Mucosa of descending colon (tissue), 3 donors: ENCODE measurements around the gene CIAO2A. TPM values are rescaled to one million over a fixed set of nuclear protein-coding genes. Genes with fewer than 3 reads are reported as not detected.

Source experiments
- ATAC-seq: fragments of 200-7000 bp; cut with Tn5 transposase; one replicate; pipeline ENCODE4 v1.9.1; 2020; ENCODE audit warnings: mild to moderate bottlenecking, moderate library complexity
- DNase-seq, 3 donors: peaks; one replicate each; pipeline ENCODE4 v3.0.0-alpha.2; 2020
- H3K36me3 ChIP-seq: fragments of 200-600 bp; one replicate; pipeline ENCODE4 v1.8.0; 2021; ENCODE audit warnings: low read depth, mild to moderate bottlenecking
- H3K4me1 ChIP-seq: fragments of 200-600 bp; one replicate; pipeline ENCODE4 v1.8.0; 2021; ENCODE audit warnings: low read depth, mild to moderate bottlenecking
- H3K4me3 ChIP-seq: fragments of 200-600 bp; one replicate; pipeline ENCODE4 v1.8.0; 2021; ENCODE audit warnings: mild to moderate bottlenecking
- H3K9me3 ChIP-seq: fragments of 200-600 bp; one replicate; pipeline ENCODE4 v1.8.0; 2021; ENCODE audit warnings: mild to moderate bottlenecking
- CTCF ChIP-seq: fragments of 200-600 bp; IDR thresholded peaks from one replicate; pipeline ENCODE4 v1.8.0; 2022; ENCODE audit warnings: antibody characterized with exemption, mild to moderate bottlenecking
- intact Hi-C, 2 donors: fragments of 100-400 bp; cut with DNase I in 1 of 2; cut with micrococcal nuclease in 1 of 2; formaldehyde crosslinking; loops; one replicate each; pipeline versions ENCODE4 v1.11.0 to v1.11.1; 2022; cut with DNase I, micrococcal nuclease
- total RNA-seq, 3 donors: library from RNA; stranded (reverse); fragmentation: NEBNext Ultra II Directional in 2 of 3; extraction: Animal tissue kit (Norgen Biotek cat#: 25700) in 2 of 3; gene quantifications; one replicate each; pipeline versions ENCODE4 v1.2.1 to v1.2.4, GENCODE V29; 2021 to 2023
- donor health status: DM: no; HTN: no; CAD: no; lungs with moderate emphysema.
- donor health status: DM: no; HTN: no; CAD: no.
- donor health status: DM: no; HTN: yes; CAD: no.

The CIAO2A gene
- total RNA-seq, 3 donors from 2014 or later: 49.7 to 94.5 (median 78.9) TPM

- ATAC-seq (no peak), DNase-seq (no peak)
- no peak overlapping the region for H3K4me3 ChIP-seq
- H3K4me1 ChIP-seq: no peaks in the 10 kb centered on the region
- intact Hi-C loops: no loop called here
- peaks cover 31% of the 10 kb centered on the region for H3K36me3 ChIP-seq
- no peak for TF ChIP-seq CTCF
- H3K9me3 ChIP-seq: no peaks in the 10 kb centered on the region
Measured at GRCh38 chr15:64130159-64130558, 36.5 kb upstream of the CIAO2A start.

DNA sequence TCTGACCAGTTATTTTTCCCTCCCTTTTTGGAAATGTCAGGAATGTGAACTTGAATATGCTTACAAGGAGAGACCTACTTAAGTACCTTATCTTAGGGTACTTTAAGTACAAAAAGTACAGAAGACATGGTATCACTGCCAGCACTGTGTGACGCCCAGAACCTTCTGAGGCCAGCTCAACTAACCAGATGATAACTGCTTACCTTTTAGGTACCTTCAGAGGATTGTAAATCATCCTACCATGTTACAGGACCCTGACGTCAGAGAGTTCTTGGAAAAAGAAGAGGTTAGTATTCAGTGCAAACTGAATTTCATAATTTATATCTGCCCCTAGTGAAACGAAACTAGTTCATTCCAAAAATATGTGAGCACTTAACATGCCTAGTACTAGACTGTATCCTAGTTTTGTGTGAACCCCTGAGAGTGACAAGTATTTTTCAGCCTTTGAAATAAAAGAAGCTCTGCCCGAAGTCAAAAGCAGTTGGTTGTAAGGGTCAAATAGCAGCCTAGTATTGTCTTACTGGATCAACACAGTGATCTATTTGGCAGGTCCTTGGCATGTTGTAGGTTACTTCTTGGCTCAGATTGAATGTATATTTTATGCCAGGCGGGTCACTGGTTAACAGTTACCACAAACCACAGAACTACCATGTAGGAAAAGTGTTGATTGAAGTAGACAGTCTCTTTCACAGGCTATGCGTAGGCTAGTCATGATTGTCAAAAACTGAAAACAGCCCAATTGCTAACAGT is 34.1 kb upstream of the CIAO2A start:
- TF ChIP-seq CTCF: no peak

DNA sequence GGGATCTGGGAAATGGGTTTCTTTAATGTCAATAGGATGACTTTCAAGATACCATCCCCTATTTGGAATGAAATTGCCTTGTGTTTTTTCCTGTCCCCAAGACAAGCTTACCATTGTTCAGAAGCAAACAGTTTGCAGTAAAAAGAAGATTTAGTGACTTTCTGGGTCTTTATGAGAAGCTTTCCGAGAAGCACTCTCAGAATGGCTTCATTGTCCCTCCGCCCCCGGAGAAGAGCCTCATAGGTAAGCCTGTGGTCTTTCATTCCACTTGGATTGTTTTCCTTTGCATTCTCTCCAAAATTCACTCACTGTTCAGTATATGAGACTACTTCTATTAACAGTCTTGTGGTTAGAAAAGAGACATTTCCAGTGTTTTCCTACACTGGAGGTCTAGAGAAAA is 32.3 kb upstream of the CIAO2A start:
- H3K36me3 ChIP-seq: peaks cover 30% of the 10 kb centered on the region
- no peak overlapping the region for H3K4me3 ChIP-seq
- H3K9me3 ChIP-seq: no peaks in the 10 kb centered on the region
- no peaks in the 10 kb centered on the region for H3K4me1 ChIP-seq
- DNase-seq (no peak), ATAC-seq (no peak)
- no peak for TF ChIP-seq CTCF
- intact Hi-C loops: no loop called here

More for the DNA sequence above, 34.1 kb upstream of the CIAO2A start:
- DNase-seq (no peak), ATAC-seq (no peak)
- no peaks in the 10 kb centered on the region for H3K4me1 ChIP-seq
- peaks cover 31% of the 10 kb centered on the region for H3K36me3 ChIP-seq
- H3K9me3 ChIP-seq: no peaks in the 10 kb centered on the region
- intact Hi-C loops: no loop called here
- no peak overlapping the region for H3K4me3 ChIP-seq

GRCh38 chr15:64122936-64123351 is 29.3 kb upstream of the CIAO2A start:
- no peak for ATAC-seq
- no peaks in the 10 kb centered on the region for H3K4me1 ChIP-seq
- no peak for DNase-seq
- no peak overlapping the region for H3K4me3 ChIP-seq
- no peaks in the 10 kb centered on the region for H3K9me3 ChIP-seq
- intact Hi-C loops: no loop called here
- TF ChIP-seq CTCF: no peak
- H3K36me3 ChIP-seq: peaks cover 18% of the 10 kb centered on the region

DNA sequence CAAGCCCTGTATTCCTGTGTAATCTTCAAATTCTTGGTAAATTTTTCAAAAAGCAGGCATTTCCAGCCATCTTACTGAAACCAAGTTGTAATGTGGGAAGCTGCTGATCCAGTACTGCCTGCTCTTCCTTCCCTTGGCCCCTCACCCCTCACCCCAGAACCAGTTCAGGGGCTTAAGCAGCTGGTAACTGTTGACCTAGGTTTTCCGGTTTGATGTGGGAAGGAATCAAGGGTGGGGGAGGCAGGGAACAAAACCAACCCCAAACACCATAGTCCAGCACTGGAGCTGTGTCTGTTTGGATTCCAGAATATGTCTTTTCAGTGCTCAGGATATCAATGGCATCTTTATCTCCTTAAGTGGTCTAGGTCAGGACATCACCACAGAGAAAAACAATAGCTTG is 28.8 kb upstream of the CIAO2A start:
- Histone ChIP-seq H3K36me3 (peaks cover 18% of the 10 kb centered on the region), H3K9me3 (no peaks in the 10 kb centered on the region), H3K4me1 (no peaks in the 10 kb centered on the region), H3K4me3 (no peak overlapping the region)
- intact Hi-C loops: no loop called here
- no peak for ATAC-seq
- no peak for DNase-seq
- no peak for TF ChIP-seq CTCF
